ENCODE results near the gene CNTNAP2. TPM values are rescaled to one million over a fixed set of nuclear protein-coding genes. Genes with fewer than 3 reads are reported as not detected.

CNTNAP2 gene
- total RNA-seq, 2 experiments from 2014 or later: not detected

GRCh38 chr7:146393346-146393745 lies 276.7 kb downstream of the CNTNAP2 start:
- no peak overlapping the region for H3K27ac Mint-ChIP-seq
- ATAC-seq (ENCODE audit: poor library complexity) (no peak), DNase-seq (no peak)
- no peaks in the 10 kb centered on the region for H3K36me3 Mint-ChIP-seq (ENCODE audit: low read depth)
- no peaks in the 10 kb centered on the region for H3K27me3 ChIP-seq (ENCODE audit: control insufficient read depth in 1 of 2, insufficient read depth in 2 of 2, low read length in 2 of 2)
- H3K4me3 Mint-ChIP-seq: no peak overlapping the region
- no peaks in the 10 kb centered on the region for H3K4me1 Mint-ChIP-seq (ENCODE audit: low read depth)
- H3K4me3 ChIP-seq (ENCODE audit: low read length): no peak overlapping the region
- no peak for TF ChIP-seq CTCF (IDR thresholded peaks at IDR 0.05)
- no peaks in the 10 kb centered on the region for H3K27me3 Mint-ChIP-seq
- intact Hi-C loops (cut with DNase I, micrococcal nuclease): no loop called here
- H3K9me3 Mint-ChIP-seq: no peaks in the 10 kb centered on the region
- CTCF ChIA-PET: no interaction called here
- no peak overlapping the region for H3K27ac ChIP-seq (ENCODE audit: low read depth in 1 of 2, low read length in 2 of 2)
- H3K4me1 ChIP-seq (ENCODE audit: insufficient read depth, low read length): no peaks in the 10 kb centered on the region
- no peaks in the 10 kb centered on the region for H3K36me3 ChIP-seq (ENCODE audit: insufficient read depth, low read length)
- POLR2A ChIA-PET: no interaction called here
- peaks cover 0 to 3% of the 10 kb centered on the region in 2 experiments for H3K9me3 ChIP-seq (ENCODE audit: control insufficient read depth in 1 of 2, insufficient read depth in 1 of 2, low read length in 2 of 2)

GRCh38 chr7:146397141-146397540 lies 280.5 kb downstream of the CNTNAP2 start:
- ATAC-seq (ENCODE audit: poor library complexity) (no peak), DNase-seq (no peak)
- no peak for TF ChIP-seq CTCF (IDR thresholded peaks at IDR 0.05)
- intact Hi-C loops (cut with DNase I, micrococcal nuclease): no loop called here
- Mint-ChIP-seq H3K4me1 (ENCODE audit: low read depth) (no peaks in the 10 kb centered on the region), H3K36me3 (ENCODE audit: low read depth) (no peaks in the 10 kb centered on the region), H3K4me3 (no peak overlapping the region), H3K9me3 (no peaks in the 10 kb centered on the region), H3K27me3 (no peaks in the 10 kb centered on the region), H3K27ac (no peak overlapping the region)
- Histone ChIP-seq H3K27me3 (ENCODE audit: control insufficient read depth in 1 of 2, insufficient read depth in 2 of 2, low read length in 2 of 2) (no peaks in the 10 kb centered on the region), H3K36me3 (ENCODE audit: insufficient read depth, low read length) (no peaks in the 10 kb centered on the region), H3K4me1 (ENCODE audit: insufficient read depth, low read length) (no peaks in the 10 kb centered on the region), H3K4me3 (ENCODE audit: low read length) (no peak overlapping the region), H3K27ac (ENCODE audit: low read depth in 1 of 2, low read length in 2 of 2) (no peak overlapping the region), H3K9me3 (ENCODE audit: control insufficient read depth in 1 of 2, insufficient read depth in 1 of 2, low read length in 2 of 2) (peaks cover 0 to 3% of the 10 kb centered on the region in 2 experiments)
- POLR2A ChIA-PET: no interaction called here
- CTCF ChIA-PET: no interaction called here

- Histone ChIP-seq H3K4me3 (ENCODE audit: low read length) (no peak overlapping the region), H3K4me1 (ENCODE audit: insufficient read depth, low read length) (no peaks in the 10 kb centered on the region), H3K27ac (ENCODE audit: low read depth in 1 of 2, low read length in 2 of 2) (no peak overlapping the region), H3K27me3 (ENCODE audit: control insufficient read depth in 1 of 2, insufficient read depth in 2 of 2, low read length in 2 of 2) (no peaks in the 10 kb centered on the region), H3K9me3 (ENCODE audit: control insufficient read depth in 1 of 2, insufficient read depth in 1 of 2, low read length in 2 of 2) (peaks cover 0 to 10% of the 10 kb centered on the region in 2 experiments), H3K36me3 (ENCODE audit: insufficient read depth, low read length) (no peaks in the 10 kb centered on the region)
- ChIA-PET CTCF (no interaction called here), POLR2A (no interaction called here)
- Mint-ChIP-seq H3K36me3 (ENCODE audit: low read depth) (no peaks in the 10 kb centered on the region), H3K27me3 (no peaks in the 10 kb centered on the region), H3K4me3 (no peak overlapping the region), H3K9me3 (peaks cover 2% of the 10 kb centered on the region), H3K27ac (no peak overlapping the region), H3K4me1 (ENCODE audit: low read depth) (no peaks in the 10 kb centered on the region)
- TF ChIP-seq CTCF (IDR thresholded peaks at IDR 0.05): no peak
- DNase-seq (no peak), ATAC-seq (ENCODE audit: poor library complexity) (no peak)
- intact Hi-C loops (cut with DNase I, micrococcal nuclease): loop anchor here in 1 of 2 experiments (10.0 kb wide), 1 partner anchor 1273 kb away; no protein-coding TSS in a partner anchor
These were observed 285.3 kb downstream of the CNTNAP2 start for GRCh38 chr7:146401939-146402338.

All from CD4-positive, alpha-beta T cell (primary cell).